KMS-11 (cell line): ENCODE measurements around the gene SASH1.

Experiments
- H2AFZ ChIP-seq: fragments of 200-600 bp; sonication (generic); 2 replicates; pipeline ENCODE4 v1.6.1; 2016; ENCODE audit warnings: antibody characterized with exemption, mixed run types, low read depth
- H3K27ac ChIP-seq: fragments of 200-600 bp; sonication (generic); 2 replicates; pipeline ENCODE4 v1.6.1; 2016; ENCODE audit warnings: mild to moderate bottlenecking, mixed run types
- H3K27me3 ChIP-seq: fragments of 200-600 bp; sonication (generic); 2 replicates; pipeline ENCODE4 v1.6.1; 2017; ENCODE audit warnings: mild to moderate bottlenecking, low read depth, mixed run types, moderate library complexity; ENCODE audit not compliant: insufficient read depth
- H3K36me3 ChIP-seq: fragments of 200-600 bp; sonication (generic); 2 replicates; pipeline ENCODE4 v1.6.1; 2017; ENCODE audit warnings: mild to moderate bottlenecking, mixed run types; ENCODE audit not compliant: insufficient read depth
- H3K4me1 ChIP-seq: fragments of 200-600 bp; sonication (generic); 2 replicates; pipeline ENCODE4 v1.6.1; 2016; ENCODE audit warnings: mild to moderate bottlenecking, low read depth, mixed run types; ENCODE audit not compliant: poor library complexity, severe bottlenecking
- H3K4me2 ChIP-seq: fragments of 200-600 bp; sonication (generic); 2 replicates; pipeline ENCODE4 v1.7.0; 2016; ENCODE audit warnings: mild to moderate bottlenecking, mixed run types
- H3K4me3 ChIP-seq: fragments of 200-600 bp; sonication (generic); IDR thresholded peaks from 2 replicates; pipeline ENCODE4 v1.6.1; 2017; ENCODE audit warnings: low read depth, low read length, mixed read lengths; ENCODE audit not compliant: insufficient read depth
- H3K79me2 ChIP-seq: fragments of 200-600 bp; sonication (generic); 2 replicates; pipeline ENCODE4 v1.6.1; 2016; ENCODE audit warnings: low read depth, mixed run types; ENCODE audit not compliant: insufficient read depth
- H3K9ac ChIP-seq: fragments of 200-600 bp; sonication (generic); 2 replicates; pipeline ENCODE4 v1.6.1; 2016; ENCODE audit warnings: mild to moderate bottlenecking, mixed run types
- H4K20me1 ChIP-seq: fragments of 200-600 bp; sonication (generic); 2 replicates; pipeline ENCODE4 v1.6.1; 2016; ENCODE audit warnings: mild to moderate bottlenecking, mixed run types; ENCODE audit not compliant: insufficient read depth
- TF ChIP-seq, protein P1 (sequence below): fragments of 200-600 bp; sonication (generic); conservative IDR thresholded peaks from 2 replicates; pipeline ENCODE4 v1.6.1; 2017; ENCODE audit warnings: low read depth, mild to moderate bottlenecking, antibody characterized with exemption, low read length, moderate library complexity, mixed read lengths

Gene SASH1

DNA sequence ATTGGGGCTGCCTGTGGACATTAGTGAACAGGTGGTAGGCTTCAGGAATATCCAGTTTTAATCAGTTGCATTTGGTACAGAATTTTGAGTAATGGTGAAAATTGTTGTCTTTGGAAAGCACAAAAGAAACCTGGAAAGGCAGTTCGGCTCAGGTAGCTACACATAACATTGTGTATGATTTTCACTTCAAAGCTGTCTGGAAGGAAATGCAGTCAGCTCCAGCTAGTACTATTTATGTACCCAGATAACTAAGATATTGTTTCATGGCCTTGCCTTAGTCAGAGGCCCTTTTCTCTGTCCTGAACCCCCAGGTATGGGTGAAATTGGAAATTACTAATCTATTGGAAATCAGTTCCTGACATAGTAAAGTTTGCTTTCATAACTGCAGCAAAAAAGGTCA lies 208.6 kb downstream of the SASH1 start:
- no peak overlapping the region for H2AFZ ChIP-seq
- no peak overlapping the region for H3K27ac ChIP-seq
- H3K27me3 ChIP-seq = no peaks in the 10 kb centered on the region
- H3K4me2 ChIP-seq = no peak overlapping the region
- no peak overlapping the region for H3K9ac ChIP-seq
- H4K20me1 ChIP-seq = no peaks in the 10 kb centered on the region
- TF ChIP-seq, protein P1, sequence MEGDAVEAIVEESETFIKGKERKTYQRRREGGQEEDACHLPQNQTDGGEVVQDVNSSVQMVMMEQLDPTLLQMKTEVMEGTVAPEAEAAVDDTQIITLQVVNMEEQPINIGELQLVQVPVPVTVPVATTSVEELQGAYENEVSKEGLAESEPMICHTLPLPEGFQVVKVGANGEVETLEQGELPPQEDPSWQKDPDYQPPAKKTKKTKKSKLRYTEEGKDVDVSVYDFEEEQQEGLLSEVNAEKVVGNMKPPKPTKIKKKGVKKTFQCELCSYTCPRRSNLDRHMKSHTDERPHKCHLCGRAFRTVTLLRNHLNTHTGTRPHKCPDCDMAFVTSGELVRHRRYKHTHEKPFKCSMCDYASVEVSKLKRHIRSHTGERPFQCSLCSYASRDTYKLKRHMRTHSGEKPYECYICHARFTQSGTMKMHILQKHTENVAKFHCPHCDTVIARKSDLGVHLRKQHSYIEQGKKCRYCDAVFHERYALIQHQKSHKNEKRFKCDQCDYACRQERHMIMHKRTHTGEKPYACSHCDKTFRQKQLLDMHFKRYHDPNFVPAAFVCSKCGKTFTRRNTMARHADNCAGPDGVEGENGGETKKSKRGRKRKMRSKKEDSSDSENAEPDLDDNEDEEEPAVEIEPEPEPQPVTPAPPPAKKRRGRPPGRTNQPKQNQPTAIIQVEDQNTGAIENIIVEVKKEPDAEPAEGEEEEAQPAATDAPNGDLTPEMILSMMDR = no peak
- H3K36me3 ChIP-seq = no peaks in the 10 kb centered on the region
- H3K4me3 ChIP-seq = no peak overlapping the region
- H3K4me1 ChIP-seq = no peaks in the 10 kb centered on the region
- no peaks in the 10 kb centered on the region for H3K79me2 ChIP-seq

DNA sequence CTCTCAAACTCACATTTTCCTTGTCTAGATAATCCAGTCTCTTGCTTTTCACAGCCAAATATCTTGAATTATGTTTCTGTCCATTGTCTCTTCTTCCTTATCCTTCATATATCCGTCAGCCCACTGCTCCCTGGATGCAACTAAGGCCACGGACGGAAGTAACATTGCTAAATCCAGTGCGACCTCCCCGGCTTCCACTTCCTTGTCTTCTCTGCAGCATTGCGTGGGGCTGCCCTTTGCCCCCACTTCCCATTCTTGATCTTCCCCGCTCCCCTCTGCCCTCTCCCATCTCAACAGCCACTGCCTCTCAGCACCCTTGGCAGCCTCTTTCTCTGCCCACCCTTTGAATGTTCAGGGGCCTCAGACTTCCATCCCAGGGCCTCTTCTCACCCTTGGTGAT lies 213.8 kb downstream of the SASH1 start:
- Histone ChIP-seq H3K79me2 (no peaks in the 10 kb centered on the region), H3K9ac (no peak overlapping the region), H4K20me1 (no peaks in the 10 kb centered on the region), H3K27me3 (0 out of 2 replicates have a peak, but pooled peaks cover 3% of the 10 kb centered on the region), H2AFZ (no peak overlapping the region), H3K27ac (no peak overlapping the region), H3K4me2 (no peak overlapping the region), H3K4me3 (no peak overlapping the region), H3K36me3 (no peaks in the 10 kb centered on the region), H3K4me1 (no peaks in the 10 kb centered on the region)
- TF ChIP-seq, protein P1 = no peak

DNA sequence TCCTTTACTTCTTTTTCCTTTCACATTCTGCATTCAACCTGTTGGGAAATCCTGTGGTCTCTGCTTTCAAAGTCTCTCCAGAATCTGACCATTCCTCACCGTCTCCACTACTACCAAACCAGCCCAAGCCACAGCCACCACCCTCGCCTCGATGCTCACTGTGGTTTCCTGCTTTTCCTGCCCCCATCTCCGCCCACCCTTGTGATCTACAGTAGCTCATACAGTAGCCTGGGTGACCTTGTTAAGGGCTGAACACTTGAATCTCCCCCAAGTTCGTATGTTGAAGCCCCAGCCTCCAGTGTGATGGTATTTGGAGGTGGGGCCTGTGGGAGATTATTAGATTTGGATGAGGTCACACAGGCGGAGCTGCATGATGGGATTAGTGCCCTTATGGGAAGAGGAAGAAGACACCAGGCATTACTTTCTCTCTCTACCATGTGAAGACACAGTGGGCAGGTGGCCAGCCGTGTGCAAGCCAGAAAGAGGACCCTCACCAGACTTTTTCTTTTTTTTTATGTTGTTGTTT lies 215.2 kb downstream of the SASH1 start:
- Histone ChIP-seq H3K4me3 (no peak overlapping the region), H4K20me1 (no peaks in the 10 kb centered on the region), H3K4me2 (no peak overlapping the region), H3K36me3 (no peaks in the 10 kb centered on the region), H3K79me2 (no peaks in the 10 kb centered on the region), H2AFZ (no peak overlapping the region), H3K27ac (no peak overlapping the region), H3K27me3 (0 out of 2 replicates have a peak, but pooled peaks cover 3% of the 10 kb centered on the region), H3K4me1 (no peaks in the 10 kb centered on the region), H3K9ac (no peak overlapping the region)
- TF ChIP-seq, protein P1 = no peak

DNA sequence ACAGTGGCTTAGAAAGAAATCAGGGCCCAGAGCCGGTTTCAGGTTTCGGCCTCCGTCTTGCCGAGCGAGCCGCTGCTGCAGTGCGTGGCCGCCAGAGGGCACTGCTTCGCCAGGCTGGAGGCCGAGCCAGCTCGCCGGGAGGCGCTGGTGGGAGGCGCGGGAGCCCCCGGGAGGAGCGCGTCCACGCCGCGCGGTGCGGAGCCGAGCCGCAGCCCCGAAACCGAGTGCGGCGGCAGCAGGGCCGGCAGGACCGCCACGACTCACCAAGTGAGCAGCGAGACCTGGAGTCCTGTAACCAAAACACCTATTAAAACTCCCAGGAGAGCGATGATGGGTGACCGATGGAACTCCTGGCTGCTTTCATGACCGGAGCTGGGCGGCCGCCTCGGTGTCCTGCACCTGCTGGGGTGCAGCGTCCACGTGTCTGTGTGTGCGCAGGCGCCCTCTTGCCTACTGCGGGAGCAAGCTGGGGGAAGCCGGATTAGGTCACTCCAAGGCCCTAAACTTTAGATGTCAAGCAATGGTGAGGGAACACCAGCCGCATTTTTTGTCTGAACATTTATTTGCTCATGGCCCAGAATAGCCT lies 217.3 kb downstream of the SASH1 start:
- no peak overlapping the region for H3K9ac ChIP-seq
- TF ChIP-seq, protein P1 = peak; percentile 90
- no peaks in the 10 kb centered on the region for H3K4me1 ChIP-seq
- H3K36me3 ChIP-seq = no peaks in the 10 kb centered on the region
- H2AFZ ChIP-seq = peak overlapping the region; percentile 74
- H3K79me2 ChIP-seq = no peaks in the 10 kb centered on the region
- 0 out of 2 replicates have a peak, but pooled peaks cover 3% of the 10 kb centered on the region for H3K27me3 ChIP-seq
- H3K4me2 ChIP-seq = peak overlapping the region; percentile 47
- H4K20me1 ChIP-seq = no peaks in the 10 kb centered on the region
- H3K4me3 ChIP-seq = no peak overlapping the region
- no peak overlapping the region for H3K27ac ChIP-seq
